ENCODE data around the gene RAPGEF5. TPM values are rescaled to one million over a fixed set of nuclear protein-coding genes. Genes with fewer than 3 reads are reported as not detected.

Gene RAPGEF5
- total RNA-seq, 1 experiment from 2014 or later = 13.3 TPM

DNA sequence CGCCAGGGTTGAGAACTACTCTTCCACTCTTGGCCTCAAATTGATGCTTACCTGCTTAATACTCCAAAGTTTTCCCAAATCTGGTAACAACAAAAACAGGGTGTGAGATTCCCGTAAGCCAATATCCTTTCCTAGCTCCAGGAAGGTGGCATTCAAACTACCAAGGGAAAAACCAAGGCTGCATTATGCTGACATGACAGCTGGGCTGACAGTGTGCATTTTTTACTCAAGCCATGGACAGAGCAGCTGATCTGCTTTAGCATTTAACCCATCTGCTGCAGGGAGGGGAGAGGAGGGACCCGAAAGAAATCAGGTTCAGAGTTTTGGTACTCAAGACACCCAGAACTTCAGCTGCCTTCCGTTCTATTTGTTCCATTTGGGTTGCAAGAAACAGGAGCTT is 49.8 kb upstream of the RAPGEF5 start:
- Histone ChIP-seq H3K23ac (ENCODE audit: insufficient read length, low read depth, low read length) (no peak overlapping the region), H3K27me3 (ENCODE audit: insufficient read depth, low read length) (no peaks in the 10 kb centered on the region), H3K56ac (ENCODE audit: insufficient read length, low read depth, low read length) (no peak overlapping the region), H4K5ac (ENCODE audit: insufficient read length, low read depth, low read length) (no peak overlapping the region), H2BK20ac (ENCODE audit: low read depth, low read length, poor library complexity, severe bottlenecking) (no peak overlapping the region), H2AFZ (ENCODE audit: low read length) (no peak overlapping the region), H2BK15ac (ENCODE audit: low read depth, low read length) (no peak overlapping the region), H4K8ac (replicated peaks; ENCODE audit: insufficient read length, low read depth, low read length) (no peak overlapping the region), H3K14ac (ENCODE audit: insufficient read depth, low read length) (no peak overlapping the region), H3K4ac (ENCODE audit: low read depth, low read length) (no peak overlapping the region), H3K4me1 (ENCODE audit: insufficient read depth, low read length) (no peaks in the 10 kb centered on the region; the same call in 1 of the 2 replicates), H4K91ac (ENCODE audit: insufficient read length, low read depth, low read length) (no peak overlapping the region), H3T11ph (ENCODE audit: low read length) (no peak overlapping the region), H4K20me1 (ENCODE audit: control insufficient read depth, insufficient read depth, insufficient read length) (no peaks in the 10 kb centered on the region), H2AK5ac (ENCODE audit: insufficient read length, low read length) (no peak overlapping the region), H2BK12ac (ENCODE audit: insufficient read length, low read depth, low read length) (no peak overlapping the region), H2BK120ac (ENCODE audit: low read depth, low read length, poor library complexity, severe bottlenecking) (no peak overlapping the region), H3K23me2 (ENCODE audit: insufficient read length, low read depth, low read length, poor library complexity, severe bottlenecking) (no peaks in the 10 kb centered on the region), H3K79me2 (ENCODE audit: insufficient read depth, low read length) (no peaks in the 10 kb centered on the region), H3K79me1 (ENCODE audit: insufficient read depth, low read depth, low read length, poor library complexity, severe bottlenecking) (no peaks in the 10 kb centered on the region), H3K9ac (ENCODE audit: extremely low read depth, insufficient read length, low read length) (no peak overlapping the region), H3K4me2 (ENCODE audit: insufficient read depth, insufficient read length, low read length) (no peak overlapping the region), H2BK5ac (ENCODE audit: insufficient read length, low read length) (no peak overlapping the region), H3K27ac (ENCODE audit: insufficient read length, low read depth, low read length) (no peak overlapping the region), H3K9me3 (ENCODE audit: control insufficient read depth, low read depth, low read length) (no peaks in the 10 kb centered on the region), H3K18ac (ENCODE audit: insufficient read length, low read depth, low read length) (no peak overlapping the region)
- no CpG with 5 or more reads among the region's 4 CpGs for WGBS (ENCODE audit: extremely low coverage, insufficient read length, low lambda C conversion rate)
- no peaks in the 10 kb centered on the region for H3K9me3 Mint-ChIP-seq
- H3K36me3 Mint-ChIP-seq (ENCODE audit: insufficient read depth in 1 of 3, low read depth in 3 of 3) = no peaks in the 10 kb centered on the region
- no peak for DNase-seq
- peaks cover 8 to 9% of the 10 kb centered on the region in 2 experiments for H3K4me1 Mint-ChIP-seq
- H3K4me3 Mint-ChIP-seq = no peak overlapping the region
- no peak overlapping the region for H3K27ac Mint-ChIP-seq
- H3K27me3 Mint-ChIP-seq (ENCODE audit: low read depth) = no peaks in the 10 kb centered on the region
- TF ChIP-seq, protein P1, sequence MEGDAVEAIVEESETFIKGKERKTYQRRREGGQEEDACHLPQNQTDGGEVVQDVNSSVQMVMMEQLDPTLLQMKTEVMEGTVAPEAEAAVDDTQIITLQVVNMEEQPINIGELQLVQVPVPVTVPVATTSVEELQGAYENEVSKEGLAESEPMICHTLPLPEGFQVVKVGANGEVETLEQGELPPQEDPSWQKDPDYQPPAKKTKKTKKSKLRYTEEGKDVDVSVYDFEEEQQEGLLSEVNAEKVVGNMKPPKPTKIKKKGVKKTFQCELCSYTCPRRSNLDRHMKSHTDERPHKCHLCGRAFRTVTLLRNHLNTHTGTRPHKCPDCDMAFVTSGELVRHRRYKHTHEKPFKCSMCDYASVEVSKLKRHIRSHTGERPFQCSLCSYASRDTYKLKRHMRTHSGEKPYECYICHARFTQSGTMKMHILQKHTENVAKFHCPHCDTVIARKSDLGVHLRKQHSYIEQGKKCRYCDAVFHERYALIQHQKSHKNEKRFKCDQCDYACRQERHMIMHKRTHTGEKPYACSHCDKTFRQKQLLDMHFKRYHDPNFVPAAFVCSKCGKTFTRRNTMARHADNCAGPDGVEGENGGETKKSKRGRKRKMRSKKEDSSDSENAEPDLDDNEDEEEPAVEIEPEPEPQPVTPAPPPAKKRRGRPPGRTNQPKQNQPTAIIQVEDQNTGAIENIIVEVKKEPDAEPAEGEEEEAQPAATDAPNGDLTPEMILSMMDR (conservative IDR thresholded peaks at IDR 0.05) = no peak

All from H9 (cell line).